Caco-2 (cell line): ENCODE results near the gene PDCD1LG2. TPM values are rescaled to one million over a fixed set of nuclear protein-coding genes. Genes with fewer than 3 reads are reported as not detected.

Experiments
- BruUV-seq: library from RNA; stranded (reverse); fragments of 400-500 nt; replicated peaks from 2 replicates; lab custom pipeline; 2021; lab: Mats Ljungman, UMichigan
- CTCF ChIA-PET: fragments of 300-600 bp; sonication (Branson Sonifier 250); formaldehyde crosslinking; loops from one replicate; lab custom pipeline; 2022; ENCODE audit warnings: antibody characterized with exemption; lab: Charles Lee
- POLR2A ChIA-PET: fragments of 300-600 bp; sonication (Branson Sonifier 250); formaldehyde crosslinking; loops from one replicate; lab custom pipeline; 2022; ENCODE audit warnings: antibody characterized with exemption; lab: Charles Lee
- DNase-seq, 2 experiments: peaks; one replicate each; pipeline versions ENCODE4 v3.0.0 to v3.0.0-alpha.2; 2020 to 2022
- H3K27me3 ChIP-seq: replicated peaks from 2 replicates; pipeline ENCODE4 v1.6.0; 2011; ENCODE audit warnings: low read length; ENCODE audit not compliant: control insufficient read depth, insufficient read depth
- H3K36me3 ChIP-seq: 2 replicates; pipeline ENCODE4 v1.5.1; 2011; ENCODE audit warnings: low read length; ENCODE audit not compliant: control insufficient read depth, insufficient read depth
- H3K4me1 ChIP-seq: fragments of 250-450 bp; sonication (Bioruptor Pico); 2 replicates; pipeline ENCODE4 v1.5.1; 2020; ENCODE audit warnings: mild to moderate bottlenecking
- H3K4me3 ChIP-seq: 2 replicates; pipeline ENCODE4 v1.5.1; 2011; ENCODE audit warnings: low read depth, mild to moderate bottlenecking, control low read depth, low read length
- H3K9me3 ChIP-seq: fragments of 250-450 bp; sonication (Bioruptor Pico); 2 replicates; pipeline ENCODE4 v1.5.1; 2020; ENCODE audit warnings: mild to moderate bottlenecking, moderate library complexity
- H3K27ac Mint-ChIP-seq: one replicate; pipeline ENCODE4 v1.8.0; 2022; ENCODE audit warnings: mixed read lengths; ENCODE audit not compliant: unreplicated experiment
- H3K27me3 Mint-ChIP-seq: one replicate; pipeline ENCODE4 v1.8.0; 2022; ENCODE audit warnings: mixed read lengths; ENCODE audit not compliant: insufficient read depth, unreplicated experiment
- H3K36me3 Mint-ChIP-seq: one replicate; pipeline ENCODE4 v1.8.0; 2022; ENCODE audit warnings: mild to moderate bottlenecking, mixed read lengths; ENCODE audit not compliant: insufficient read depth, unreplicated experiment
- H3K4me1 Mint-ChIP-seq: one replicate; pipeline ENCODE4 v1.8.0; 2022; ENCODE audit warnings: low read depth, mixed read lengths; ENCODE audit not compliant: unreplicated experiment
- H3K4me3 Mint-ChIP-seq: one replicate; pipeline ENCODE4 v1.8.0; 2022; ENCODE audit warnings: mild to moderate bottlenecking, moderate library complexity, mixed read lengths; ENCODE audit not compliant: unreplicated experiment
- H3K9me3 Mint-ChIP-seq: one replicate; pipeline ENCODE4 v1.8.0; 2022; ENCODE audit warnings: mixed read lengths; ENCODE audit not compliant: unreplicated experiment
- intact Hi-C: fragments of 100-400 bp; cut with micrococcal nuclease; formaldehyde crosslinking; loops from one replicate; pipeline ENCODE4 v1.10.0; 2022; ENCODE audit not compliant: unreplicated experiment
- total RNA-seq: library from RNA; stranded (reverse); gene quantifications from 2 replicates; pipeline ENCODE4 v1.2.3, GENCODE V29; 2022
- TF ChIP-seq, protein P1 (sequence below), 2 experiments: fragments of 200-600 bp in 1 of 2; IDR thresholded peaks; 1 replicate in 1 of 2; 2 replicates in 1 of 2; pipeline versions ENCODE4 v1.5.1 to v1.8.0; 2011 to 2022; ENCODE audit warnings: antibody characterized with exemption in 1 of 2, control low read depth in 1 of 2, inconsistent platforms in 1 of 2, low read depth in 1 of 2, low read length in 1 of 2, mild to moderate bottlenecking in 1 of 2, moderate library complexity in 1 of 2; ENCODE audit not compliant: insufficient read depth in 1 of 2, severe bottlenecking in 1 of 2, unreplicated experiment in 1 of 2

The PDCD1LG2 gene
- total RNA-seq, 1 experiment from 2014 or later, result not detected

DNA sequence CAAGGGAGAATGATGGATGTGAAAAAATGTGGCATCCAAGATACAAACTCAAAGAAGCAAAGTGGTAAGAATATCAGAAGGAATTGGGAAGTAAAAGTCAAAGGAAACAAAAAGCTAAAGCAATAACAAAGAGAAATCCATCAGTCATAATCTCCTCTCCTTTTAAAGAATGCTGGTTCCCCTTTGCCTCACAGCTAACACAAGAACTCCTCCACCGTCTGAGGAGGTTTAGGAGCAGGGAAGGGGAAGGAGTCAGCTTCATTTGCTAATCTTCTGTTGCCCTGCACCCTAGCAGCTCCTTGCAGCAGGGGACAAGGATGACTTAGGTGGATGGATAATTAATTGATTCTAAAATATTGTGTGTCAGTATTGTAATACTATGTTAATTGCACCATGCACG is 43.6 kb upstream of the PDCD1LG2 start:
- Mint-ChIP-seq H3K4me1 (no peaks in the 10 kb centered on the region), H3K27me3 (peaks cover 8% of the 10 kb centered on the region), H3K9me3 (no peaks in the 10 kb centered on the region), H3K36me3 (no peaks in the 10 kb centered on the region), H3K27ac (no peak overlapping the region), H3K4me3 (no peak overlapping the region)
- no TSS peak for BruUV-seq
- CTCF ChIA-PET, result no interaction called here
- H3K4me1 ChIP-seq, result no peaks in the 10 kb centered on the region
- intact Hi-C loops, result no loop called here
- no peaks in the 10 kb centered on the region for H3K36me3 ChIP-seq
- TF ChIP-seq, protein P1, sequence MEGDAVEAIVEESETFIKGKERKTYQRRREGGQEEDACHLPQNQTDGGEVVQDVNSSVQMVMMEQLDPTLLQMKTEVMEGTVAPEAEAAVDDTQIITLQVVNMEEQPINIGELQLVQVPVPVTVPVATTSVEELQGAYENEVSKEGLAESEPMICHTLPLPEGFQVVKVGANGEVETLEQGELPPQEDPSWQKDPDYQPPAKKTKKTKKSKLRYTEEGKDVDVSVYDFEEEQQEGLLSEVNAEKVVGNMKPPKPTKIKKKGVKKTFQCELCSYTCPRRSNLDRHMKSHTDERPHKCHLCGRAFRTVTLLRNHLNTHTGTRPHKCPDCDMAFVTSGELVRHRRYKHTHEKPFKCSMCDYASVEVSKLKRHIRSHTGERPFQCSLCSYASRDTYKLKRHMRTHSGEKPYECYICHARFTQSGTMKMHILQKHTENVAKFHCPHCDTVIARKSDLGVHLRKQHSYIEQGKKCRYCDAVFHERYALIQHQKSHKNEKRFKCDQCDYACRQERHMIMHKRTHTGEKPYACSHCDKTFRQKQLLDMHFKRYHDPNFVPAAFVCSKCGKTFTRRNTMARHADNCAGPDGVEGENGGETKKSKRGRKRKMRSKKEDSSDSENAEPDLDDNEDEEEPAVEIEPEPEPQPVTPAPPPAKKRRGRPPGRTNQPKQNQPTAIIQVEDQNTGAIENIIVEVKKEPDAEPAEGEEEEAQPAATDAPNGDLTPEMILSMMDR (IDR thresholded peaks at IDR 0.05; ENCODE audit: insufficient read depth in 1 of 2, low read depth in 1 of 2, low read length in 1 of 2, severe bottlenecking in 1 of 2, unreplicated experiment in 1 of 2), result no peak
- POLR2A ChIA-PET, result no interaction called here
- H3K27me3 ChIP-seq, result no peaks in the 10 kb centered on the region
- DNase-seq, result no peak
- H3K4me3 ChIP-seq, result no peak overlapping the region
- H3K9me3 ChIP-seq, result no peaks in the 10 kb centered on the region

- intact Hi-C loops, result no loop called here
- Mint-ChIP-seq H3K4me3 (no peak overlapping the region), H3K36me3 (no peaks in the 10 kb centered on the region), H3K9me3 (no peaks in the 10 kb centered on the region), H3K4me1 (no peaks in the 10 kb centered on the region), H3K27ac (no peak overlapping the region), H3K27me3 (peaks cover 8% of the 10 kb centered on the region)
- no TSS peak for BruUV-seq
- no peak for DNase-seq
- no peaks in the 10 kb centered on the region for H3K27me3 ChIP-seq
- no peaks in the 10 kb centered on the region for H3K4me1 ChIP-seq
- no peak overlapping the region for H3K4me3 ChIP-seq
- H3K36me3 ChIP-seq, result no peaks in the 10 kb centered on the region
- H3K9me3 ChIP-seq, result no peaks in the 10 kb centered on the region
- ChIA-PET POLR2A (no interaction called here), CTCF (no interaction called here)
- TF ChIP-seq, protein P1 (IDR thresholded peaks at IDR 0.05; ENCODE audit: insufficient read depth in 1 of 2, low read depth in 1 of 2, low read length in 1 of 2, severe bottlenecking in 1 of 2, unreplicated experiment in 1 of 2), result no peak
Observed at GRCh38 chr9:5468850-5469249, 41.5 kb upstream of the PDCD1LG2 start.

- TF ChIP-seq, protein P1 (IDR thresholded peaks at IDR 0.05; ENCODE audit: insufficient read depth in 1 of 2, low read depth in 1 of 2, low read length in 1 of 2, severe bottlenecking in 1 of 2, unreplicated experiment in 1 of 2), result no peak
- no peak for DNase-seq
- Histone ChIP-seq H3K4me3 (no peak overlapping the region), H3K9me3 (no peaks in the 10 kb centered on the region), H3K27me3 (no peaks in the 10 kb centered on the region), H3K4me1 (no peaks in the 10 kb centered on the region), H3K36me3 (no peaks in the 10 kb centered on the region)
- H3K27me3 Mint-ChIP-seq, result peaks cover 10% of the 10 kb centered on the region
- no TSS peak for BruUV-seq
- no peak overlapping the region for H3K27ac Mint-ChIP-seq
- H3K9me3 Mint-ChIP-seq, result no peaks in the 10 kb centered on the region
- H3K4me3 Mint-ChIP-seq, result no peak overlapping the region
- intact Hi-C loops, result no loop called here
- ChIA-PET POLR2A (no interaction called here), CTCF (no interaction called here)
- no peaks in the 10 kb centered on the region for H3K36me3 Mint-ChIP-seq
- no peaks in the 10 kb centered on the region for H3K4me1 Mint-ChIP-seq
Observed at GRCh38 chr9:5470122-5470521, 40.2 kb upstream of the PDCD1LG2 start.
